H1 (cell line): ENCODE measurements around the gene KRT23. TPM values are rescaled to one million over a fixed set of nuclear protein-coding genes. Genes with fewer than 3 reads are reported as not detected.

Experiments
- CTCF ChIA-PET: fragments of 300-600 bp; sonication (Branson Sonifier 250); formaldehyde crosslinking; loops from one replicate; lab custom pipeline; 2021; ENCODE audit not compliant: partially characterized antibody; lab: Charles Lee
- POLR2A ChIA-PET: fragments of 300-600 bp; sonication (Branson Sonifier 250); formaldehyde crosslinking; loops from one replicate; lab custom pipeline; 2021; ENCODE audit warnings: inconsistent platforms; ENCODE audit not compliant: partially characterized antibody; lab: Charles Lee
- DNase-seq, 2 experiments: peaks; one replicate each; pipeline versions ENCODE4 v3.0.0 to v3.0.0-alpha.2; 2010 to 2022; ENCODE audit warnings: low spot score in 2 of 2, low read depth in 1 of 2, mixed read lengths in 1 of 2
- FAIRE-seq: peaks from 2 replicates; lab custom pipeline; 2011; peaks lifted over from hg19 to GRCh38; lab: Jason Lieb, UNC
- H2AFZ ChIP-seq: 2 replicates; pipeline ENCODE4 v1.8.1; 2012; ENCODE audit warnings: low read length, inconsistent platforms
- H2AK5ac ChIP-seq: 2 replicates; pipeline ENCODE4 v1.6.1; 2013; ENCODE audit warnings: low read depth, low read length
- H2BK120ac ChIP-seq: replicated peaks from 2 replicates; pipeline ENCODE3; 2013; ENCODE audit warnings: low read depth, low read length, inconsistent platforms
- H2BK12ac ChIP-seq: 2 replicates; pipeline ENCODE4 v1.6.1; 2013; ENCODE audit warnings: low read depth, low read length
- H2BK15ac ChIP-seq: 2 replicates; pipeline ENCODE4 v1.6.1; 2013; ENCODE audit warnings: low read length
- H2BK20ac ChIP-seq: 2 replicates; pipeline ENCODE4 v1.6.1; 2013; ENCODE audit warnings: low read length
- H2BK5ac ChIP-seq: 2 replicates; pipeline ENCODE4 v1.6.1; 2013; ENCODE audit warnings: low read depth, low read length
- H3K14ac ChIP-seq: 2 replicates; pipeline ENCODE4 v1.6.1; 2013; ENCODE audit warnings: inconsistent platforms; ENCODE audit not compliant: insufficient read length
- H3K18ac ChIP-seq: 2 replicates; pipeline ENCODE4 v1.6.1; 2013; ENCODE audit warnings: low read length; ENCODE audit errors: extremely low read depth
- H3K23ac ChIP-seq: 2 replicates; pipeline ENCODE4 v1.6.1; 2013; ENCODE audit warnings: inconsistent platforms; ENCODE audit not compliant: insufficient read length
- H3K23me2 ChIP-seq: 2 replicates; pipeline ENCODE4 v1.6.1; 2013; ENCODE audit warnings: low read depth, low read length
- H3K27ac ChIP-seq: 2 replicates; pipeline ENCODE4 v1.6.1; 2011; ENCODE audit warnings: low read depth, low read length, inconsistent platforms
- H3K27me3 ChIP-seq, 4 experiments: replicated peaks in 1 of 4; 1 replicate in 1 of 4; 2 replicates in 3 of 4; pipeline versions ENCODE4 v1.6.1 to v1.8.1; 2011 to 2013; ENCODE audit warnings: low read length in 3 of 4, mild to moderate bottlenecking in 3 of 4, inconsistent platforms in 2 of 4, mixed read lengths in 2 of 4, moderate library complexity in 1 of 4; ENCODE audit not compliant: control insufficient read depth in 3 of 4, insufficient read depth in 3 of 4; ENCODE audit errors: extremely low read depth in 1 of 4
- H3K36me3 ChIP-seq, 4 experiments: 2 replicates each; pipeline versions ENCODE4 v1.6.1 to v1.8.1; 2011 to 2013; ENCODE audit warnings: mild to moderate bottlenecking in 4 of 4, low read length in 3 of 4, moderate library complexity in 2 of 4, control low read depth in 1 of 4, inconsistent platforms in 1 of 4; ENCODE audit not compliant: insufficient read depth in 4 of 4, control insufficient read depth in 2 of 4
- H3K4ac ChIP-seq: replicated peaks from 2 replicates; pipeline ENCODE3; 2013; ENCODE audit warnings: low read length, low read depth, mixed read lengths, inconsistent platforms; ENCODE audit not compliant: insufficient read length
- H3K4me1 ChIP-seq, 4 experiments: replicated peaks in 1 of 4; 1 replicate in 1 of 4; 2 replicates in 3 of 4; pipeline versions ENCODE4 v1.6.1 to v1.8.1; 2011 to 2013; ENCODE audit warnings: low read length in 3 of 4, inconsistent platforms in 2 of 4, mixed read lengths in 1 of 4; ENCODE audit not compliant: insufficient read depth in 4 of 4, control insufficient read depth in 3 of 4
- H3K4me2 ChIP-seq, 2 experiments: 2 replicates each; pipeline versions ENCODE4 v1.6.1 to v1.8.1; 2011 to 2013; ENCODE audit warnings: low read depth in 2 of 2, low read length in 2 of 2, control low read depth in 1 of 2, inconsistent platforms in 1 of 2, mild to moderate bottlenecking in 1 of 2; ENCODE audit not compliant: insufficient read depth in 1 of 2
- H3K4me3 ChIP-seq, 4 experiments: fragments of 200-600, 300-600 bp in 1 of 4; sonication (generic), shearing (Covaris generic), sonication (Bioruptor Twin) in 1 of 4; 2 replicates each; pipeline versions ENCODE4 v1.5.1 to v1.8.1; 2011 to 2016; ENCODE audit warnings: low read length in 4 of 4, low read depth in 3 of 4, control low read depth in 2 of 4, inconsistent platforms in 2 of 4, mild to moderate bottlenecking in 2 of 4, mixed read lengths in 1 of 4, moderate library complexity in 1 of 4; ENCODE audit not compliant: insufficient read depth in 2 of 4; ENCODE audit errors: extremely low read depth in 1 of 4
- H3K56ac ChIP-seq: replicated peaks from 2 replicates; pipeline ENCODE3; 2013; ENCODE audit warnings: low read depth, mild to moderate bottlenecking, mixed read lengths, low read length, inconsistent platforms; ENCODE audit not compliant: insufficient read length
- H3K79me1 ChIP-seq: 2 replicates; pipeline ENCODE4 v1.6.1; 2013; ENCODE audit warnings: low read depth, low read length, control low read depth
- H3K79me2 ChIP-seq, 2 experiments: 2 replicates each; pipeline versions ENCODE4 v1.6.1 to v1.8.1; 2012 to 2013; ENCODE audit warnings: low read length in 2 of 2, mild to moderate bottlenecking in 2 of 2, inconsistent platforms in 1 of 2; ENCODE audit not compliant: insufficient read depth in 2 of 2, control insufficient read depth in 1 of 2
- H3K9ac ChIP-seq, 4 experiments: replicated peaks in 1 of 4; 1 replicate in 1 of 4; 2 replicates in 3 of 4; pipeline versions ENCODE4 v1.6.1 to v1.8.1; 2011 to 2013; ENCODE audit warnings: low read depth in 3 of 4, low read length in 3 of 4, control low read depth in 2 of 4, mild to moderate bottlenecking in 2 of 4, moderate library complexity in 2 of 4, inconsistent platforms in 1 of 4; ENCODE audit errors: extremely low read depth in 1 of 4
- H3K9me3 ChIP-seq, 2 experiments: 2 replicates each; pipeline versions ENCODE4 v1.6.1 to v1.8.1; 2012 to 2013; ENCODE audit warnings: mild to moderate bottlenecking in 2 of 2, moderate library complexity in 2 of 2, control low read depth in 1 of 2, inconsistent platforms in 1 of 2, low read depth in 1 of 2, low read length in 1 of 2, mixed read lengths in 1 of 2; ENCODE audit not compliant: insufficient read depth in 2 of 2
- H4K20me1 ChIP-seq, 2 experiments: replicated peaks in 1 of 2; 2 replicates each; pipeline versions ENCODE3 to v1.8.1; 2011 to 2013; ENCODE audit warnings: inconsistent platforms in 2 of 2, low read length in 2 of 2, mild to moderate bottlenecking in 1 of 2; ENCODE audit not compliant: insufficient read depth in 2 of 2, control insufficient read depth in 1 of 2
- H4K5ac ChIP-seq: 2 replicates; pipeline ENCODE4 v1.6.1; 2013; ENCODE audit warnings: low read length, low read depth, mixed read lengths, inconsistent platforms; ENCODE audit not compliant: insufficient read length
- H4K8ac ChIP-seq: 2 replicates; pipeline ENCODE4 v1.8.0; 2013; ENCODE audit warnings: mild to moderate bottlenecking, moderate library complexity, low read length, inconsistent platforms; ENCODE audit not compliant: insufficient read depth; ENCODE audit errors: extremely low read depth
- H4K91ac ChIP-seq: replicated peaks from 2 replicates; pipeline ENCODE3; 2013; ENCODE audit warnings: low read length, mixed read lengths, inconsistent platforms; ENCODE audit not compliant: insufficient read length
- BCL11A ChIP-seq, 2 experiments: IDR thresholded peaks; one replicate each; pipeline ENCODE4 v1.6.1; 2011; ENCODE audit warnings: low read depth in 2 of 2, low read length in 2 of 2, mild to moderate bottlenecking in 2 of 2
- CREB1 ChIP-seq: IDR thresholded peaks from 2 replicates; pipeline ENCODE4 v1.6.1; 2012; ENCODE audit warnings: inconsistent platforms
- HDAC2 ChIP-seq, 2 experiments: fragments of 300-600 bp in 1 of 2; sonication (generic) in 1 of 2; IDR thresholded peaks; 2 replicates each; pipeline ENCODE4 v1.6.1; 2011 to 2012; ENCODE audit warnings: low read depth in 2 of 2, low read length in 2 of 2, mild to moderate bottlenecking in 2 of 2, moderate library complexity in 2 of 2, borderline replicate concordance in 1 of 2, inconsistent platforms in 1 of 2
- KDM5A ChIP-seq: fragments of 200-600 bp; IDR thresholded peaks from 2 replicates; pipeline ENCODE4 v1.7.1; 2012; ENCODE audit warnings: mild to moderate bottlenecking, low read length, inconsistent platforms, mixed read lengths
- RNF2 ChIP-seq: fragments of 200-900, 300-1000 bp; sonication (generic); IDR thresholded peaks from 2 replicates; pipeline ENCODE4 v1.7.1; 2016; ENCODE audit warnings: borderline replicate concordance, low read depth, mild to moderate bottlenecking, antibody characterized with exemption, low read length; ENCODE audit not compliant: poor library complexity, severe bottlenecking; ENCODE audit errors: missing control alignments
- SAP30 ChIP-seq: fragments of 300-600 bp; sonication (generic); IDR thresholded peaks from 2 replicates; pipeline ENCODE4 v1.7.1; 2012; ENCODE audit warnings: low read length, moderate library complexity, mild to moderate bottlenecking, inconsistent platforms; ENCODE audit not compliant: insufficient read depth, insufficient replicate concordance
- TEAD4 ChIP-seq: IDR thresholded peaks from 2 replicates; pipeline ENCODE4 v1.6.1; 2012; ENCODE audit warnings: low read depth, low read length, inconsistent platforms, mixed read lengths
- WGBS, 2 experiments: shearing (Covaris generic) in 1 of 2; methylation state at CpG; one replicate each; pipeline versions ENCODE4 v1.1.6 to v1.1.7; 2013 to 2015; ENCODE audit warnings: low lambda C conversion rate in 2 of 2, mixed read lengths in 2 of 2, inconsistent platforms in 1 of 2, low coverage in 1 of 2, missing lambda C conversion rate in 1 of 2; ENCODE audit not compliant: insufficient replicate concordance in 2 of 2, insufficient coverage in 1 of 2, insufficient read length in 1 of 2; ENCODE audit errors: extremely low coverage in 1 of 2, missing lambda C conversion rate in 1 of 2; 5-methylcytosine and 5-hydroxymethylcytosine counted together
- polyA plus RNA-seq, 7 experiments: library from polyadenylated mRNA; depleted of rRNA in 3 of 7; stranded (reverse) in 5 of 7; unstranded in 2 of 7; fragments of >200 nt in 5 of 7; fragments of 200-250 nt in 2 of 7; gene quantifications; 1 replicate in 5 of 7; 2 replicates in 1 of 7; 4 replicates in 1 of 7; pipeline versions ENCODE4 v1.2.1 to v1.2.3, GENCODE V29; 2011 to 2013; ENCODE audit warnings: missing spikeins in 2 of 7, mixed read lengths in 2 of 7
- total RNA-seq: library from RNA; stranded (reverse); fragmentation: NEBNext Ultra II Directional; extraction: Animal tissue kit (Norgen Biotek cat#: 25700); gene quantifications from 2 replicates; pipeline ENCODE4 v1.2.1, GENCODE V29; 2021
- TF ChIP-seq, protein P1 (sequence below): IDR thresholded peaks from 2 replicates; pipeline ENCODE4 v1.6.1; 2011; ENCODE audit warnings: low read length, improper control_type of control experiment
- TF ChIP-seq, protein P2 (sequence below): IDR thresholded peaks from 2 replicates; pipeline ENCODE4 v1.6.1; 2011; ENCODE audit warnings: low read depth, mild to moderate bottlenecking, low read length; ENCODE audit not compliant: insufficient read depth

The KRT23 gene
- total and polyA plus RNA-seq, 2 of the 8 experiments (the other 6 are each of a cell fraction or from before 2014, with no cell fraction given): not detected

DNA sequence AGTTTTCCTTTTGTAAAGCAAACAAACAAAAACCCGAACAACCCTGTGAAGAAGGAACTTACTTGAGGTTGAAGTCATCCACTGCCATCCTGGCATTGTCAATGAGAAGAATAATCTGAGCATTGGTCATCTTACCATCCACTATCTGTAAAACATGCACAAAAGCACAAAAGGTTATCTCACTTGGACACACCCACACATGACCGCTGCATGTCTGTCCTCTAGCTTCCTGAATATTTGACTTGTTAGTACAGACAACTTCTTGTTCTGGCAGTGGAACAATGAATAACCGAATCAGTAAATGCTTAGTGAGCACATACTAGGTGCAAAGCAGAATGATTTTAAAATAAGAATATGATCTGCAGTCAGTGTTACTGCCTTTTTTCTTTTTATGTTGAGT is 6.1 kb downstream of the KRT23 start:
- H4K5ac ChIP-seq: no peak overlapping the region
- no peak for DNase-seq
- H3K79me1 ChIP-seq: no peaks in the 10 kb centered on the region
- H3K79me2 ChIP-seq: no peaks in the 10 kb centered on the region
- ChIA-PET POLR2A (no interaction called here), CTCF (interaction anchor here (1.3 to 1.9 kb wide), 2 partner anchors 21 to 94 kb away, joined by 3 to 5 read pairs; no protein-coding TSS in a partner anchor)
- H2BK120ac ChIP-seq: no peak overlapping the region
- H3K23ac ChIP-seq: no peak overlapping the region
- no peaks in the 10 kb centered on the region for H3K9me3 ChIP-seq
- H3K56ac ChIP-seq: no peak overlapping the region
- H3K18ac ChIP-seq: no peak overlapping the region
- no peak overlapping the region for H2BK12ac ChIP-seq
- H2AK5ac ChIP-seq: no peak overlapping the region
- no peak overlapping the region for H4K91ac ChIP-seq
- no peak overlapping the region for H3K27ac ChIP-seq
- no peak for TF ChIP-seq SAP30
- TF ChIP-seq, protein P1, sequence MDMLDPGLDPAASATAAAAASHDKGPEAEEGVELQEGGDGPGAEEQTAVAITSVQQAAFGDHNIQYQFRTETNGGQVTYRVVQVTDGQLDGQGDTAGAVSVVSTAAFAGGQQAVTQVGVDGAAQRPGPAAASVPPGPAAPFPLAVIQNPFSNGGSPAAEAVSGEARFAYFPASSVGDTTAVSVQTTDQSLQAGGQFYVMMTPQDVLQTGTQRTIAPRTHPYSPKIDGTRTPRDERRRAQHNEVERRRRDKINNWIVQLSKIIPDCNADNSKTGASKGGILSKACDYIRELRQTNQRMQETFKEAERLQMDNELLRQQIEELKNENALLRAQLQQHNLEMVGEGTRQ: no peak
- TF ChIP-seq KDM5A: no peak
- no peak for TF ChIP-seq HDAC2 (IDR thresholded peaks at IDR 0.05; ENCODE audit: borderline replicate concordance in 1 of 2, low read depth in 2 of 2, low read length in 2 of 2)
- TF ChIP-seq CREB1: no peak
- TF ChIP-seq TEAD4: no peak
- TF ChIP-seq, protein P2, sequence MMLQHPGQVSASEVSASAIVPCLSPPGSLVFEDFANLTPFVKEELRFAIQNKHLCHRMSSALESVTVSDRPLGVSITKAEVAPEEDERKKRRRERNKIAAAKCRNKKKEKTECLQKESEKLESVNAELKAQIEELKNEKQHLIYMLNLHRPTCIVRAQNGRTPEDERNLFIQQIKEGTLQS: no peak
- no peak for TF ChIP-seq BCL11A (IDR thresholded peaks at IDR 0.05; ENCODE audit: low read depth in 2 of 2, low read length in 2 of 2)
- TF ChIP-seq RNF2: no peak
- TF ChIP-seq, all 59 proteins: peak for 0
- Histone ChIP-seq H3K36me3 (no peaks in the 10 kb centered on the region), H2BK20ac (no peak overlapping the region), H3K4me3 (no peak overlapping the region), H2BK5ac (no peak overlapping the region), H3K14ac (no peak overlapping the region), H2BK15ac (no peak overlapping the region), H4K8ac (no peak overlapping the region), H3K9ac (no peak overlapping the region), H3K4ac (no peak overlapping the region), H3K27me3 (no peaks in the 10 kb centered on the region), H3K4me2 (no peak overlapping the region), H2AFZ (no peak overlapping the region), H3K23me2 (no peaks in the 10 kb centered on the region), H3K4me1 (no peaks in the 10 kb centered on the region), H4K20me1 (no peaks in the 10 kb centered on the region)
- WGBS, 2 experiments: 91% methylated on average over 3 of the region's 3 CpGs; no CpG with 5 or more reads in 1 of the 2 experiments
- no peak for FAIRE-seq
